NCI-H2227 (cell line): Measurements from ENCODE around the gene UBE2H.
"Not testable (repeated sequence)": the region's sequence is repeated elsewhere in the genome, so short reads cannot be mapped to it uniquely, and the experiment has no call there.

Experiments used
- DNase-seq: peaks from one replicate; lab custom pipeline; 2025; ENCODE audit not compliant: unreplicated experiment; lab: John Stamatoyannopoulos, UW

Gene UBE2H

GRCh38 chr7:129824291-129825208 is 128.2 kb downstream of the UBE2H start:
- DNase-seq = peak; percentile 91

GRCh38 chr7:129823143-129823542 is 129.6 kb downstream of the UBE2H start:
- DNase-seq = not testable (repeated sequence)

GRCh38 chr7:129821476-129821875 is 131.3 kb downstream of the UBE2H start:
- DNase-seq = no peak

- no peak for DNase-seq
Observed at GRCh38 chr7:129816742-129817141, 136.0 kb downstream of the UBE2H start.

- no peak for DNase-seq
Observed at GRCh38 chr7:129807863-129808262, 144.9 kb downstream of the UBE2H start.

GRCh38 chr7:129804890-129805719 is 147.7 kb downstream of the UBE2H start:
- DNase-seq = no peak

- DNase-seq = no peak
Observed at GRCh38 chr7:129804111-129804889, 148.5 kb downstream of the UBE2H start.

- DNase-seq = no peak
Observed at GRCh38 chr7:129803546-129804081, 149.1 kb downstream of the UBE2H start.

- no peak for DNase-seq
Observed at GRCh38 chr7:129801882-129802281, 150.9 kb downstream of the UBE2H start.

- no peak for DNase-seq
Observed at GRCh38 chr7:129800901-129801300, 151.9 kb downstream of the UBE2H start.

- no peak for DNase-seq
Observed at GRCh38 chr7:129799350-129799955, 153.3 kb downstream of the UBE2H start.

- DNase-seq = no peak
Observed at GRCh38 chr7:129798616-129799349, 154.0 kb downstream of the UBE2H start.

- no peak for DNase-seq
Observed at GRCh38 chr7:129797214-129797789, 155.5 kb downstream of the UBE2H start.

GRCh38 chr7:129796186-129796775 is 156.5 kb downstream of the UBE2H start:
- DNase-seq = no peak

GRCh38 chr7:129794461-129794860 is 158.3 kb downstream of the UBE2H start:
- DNase-seq = not testable (repeated sequence)

- no peak for DNase-seq
Observed at GRCh38 chr7:129793506-129794310, 159.1 kb downstream of the UBE2H start.

GRCh38 chr7:129792721-129793120 is 160.0 kb downstream of the UBE2H start:
- no peak for DNase-seq

- no peak for DNase-seq
Observed at GRCh38 chr7:129790136-129790535, 162.6 kb downstream of the UBE2H start.
